Lower leg skin (tissue), 3 donors: ENCODE data around the gene EFCAB8.

ENCODE experiments used
- POLR2A ChIP-seq, 2 donors: fragments of 450-650 bp; IDR thresholded peaks; one replicate each; pipeline ENCODE4 v1.6.1; 2016 to 2017; ENCODE audit warnings: antibody characterized with exemption in 2 of 2, mild to moderate bottlenecking in 1 of 2, moderate library complexity in 1 of 2
- TF ChIP-seq, protein P1 (sequence below), 3 donors: fragments of 450-650 bp; IDR thresholded peaks; one replicate each; pipeline ENCODE4 v1.5.1; 2016; ENCODE audit warnings: antibody characterized with exemption in 3 of 3, mild to moderate bottlenecking in 3 of 3, moderate library complexity in 2 of 3

DNA sequence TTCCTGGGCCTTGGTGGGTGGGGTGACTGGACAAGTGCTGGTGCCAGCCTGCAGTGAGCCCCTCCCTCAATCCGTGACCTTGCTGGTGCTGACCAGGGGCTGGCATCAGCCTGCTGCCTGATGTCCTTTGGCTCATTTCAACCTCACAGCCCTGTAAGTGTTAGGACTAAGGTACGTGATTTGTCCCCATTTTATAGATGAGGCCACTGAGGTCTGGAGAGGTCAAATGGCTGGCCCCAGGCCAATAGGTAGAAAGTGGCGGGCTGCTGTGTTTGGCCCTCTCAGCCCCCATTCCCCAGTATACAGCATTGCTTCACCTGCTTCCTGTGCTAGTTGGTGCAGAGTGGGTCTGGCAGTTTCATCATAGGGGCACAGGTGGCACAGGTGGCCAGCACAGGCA lies 20.1 kb downstream of the EFCAB8 start:
- TF ChIP-seq, protein P1, sequence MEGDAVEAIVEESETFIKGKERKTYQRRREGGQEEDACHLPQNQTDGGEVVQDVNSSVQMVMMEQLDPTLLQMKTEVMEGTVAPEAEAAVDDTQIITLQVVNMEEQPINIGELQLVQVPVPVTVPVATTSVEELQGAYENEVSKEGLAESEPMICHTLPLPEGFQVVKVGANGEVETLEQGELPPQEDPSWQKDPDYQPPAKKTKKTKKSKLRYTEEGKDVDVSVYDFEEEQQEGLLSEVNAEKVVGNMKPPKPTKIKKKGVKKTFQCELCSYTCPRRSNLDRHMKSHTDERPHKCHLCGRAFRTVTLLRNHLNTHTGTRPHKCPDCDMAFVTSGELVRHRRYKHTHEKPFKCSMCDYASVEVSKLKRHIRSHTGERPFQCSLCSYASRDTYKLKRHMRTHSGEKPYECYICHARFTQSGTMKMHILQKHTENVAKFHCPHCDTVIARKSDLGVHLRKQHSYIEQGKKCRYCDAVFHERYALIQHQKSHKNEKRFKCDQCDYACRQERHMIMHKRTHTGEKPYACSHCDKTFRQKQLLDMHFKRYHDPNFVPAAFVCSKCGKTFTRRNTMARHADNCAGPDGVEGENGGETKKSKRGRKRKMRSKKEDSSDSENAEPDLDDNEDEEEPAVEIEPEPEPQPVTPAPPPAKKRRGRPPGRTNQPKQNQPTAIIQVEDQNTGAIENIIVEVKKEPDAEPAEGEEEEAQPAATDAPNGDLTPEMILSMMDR (IDR thresholded peaks at IDR 0.05): no peak
- TF ChIP-seq POLR2A (IDR thresholded peaks at IDR 0.05): no peak
